ENCODE data around the gene L3MBTL4. TPM values are rescaled to one million over a fixed set of nuclear protein-coding genes. Genes with fewer than 3 reads are reported as not detected.

Gene L3MBTL4
- total RNA-seq, 1 experiment from 2014 or later: 1.4 TPM

DNA sequence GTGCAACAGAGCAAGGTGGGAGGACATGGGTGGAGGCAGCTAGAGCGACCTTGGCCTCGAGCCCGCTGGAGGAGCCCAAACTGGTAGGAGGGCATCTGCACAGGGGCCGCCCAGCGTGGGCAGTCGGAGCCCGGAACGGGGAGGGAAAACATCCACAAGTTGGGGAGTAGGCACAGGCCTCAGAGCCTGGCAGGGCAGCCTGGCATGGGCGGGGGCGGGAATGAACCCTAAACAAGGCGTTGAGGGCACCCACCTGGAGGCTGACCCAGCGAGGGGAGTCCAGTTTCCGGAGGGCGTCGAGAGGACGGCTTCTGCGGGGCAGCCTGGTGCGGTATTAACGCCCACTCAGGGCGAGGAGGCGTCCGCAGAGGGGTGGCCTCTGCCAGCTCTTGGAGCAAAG lies 129.9 kb downstream of the L3MBTL4 start:
- TF ChIP-seq ZNF232 (CRISPR knock-in tag; IDR thresholded peaks at IDR 0.05) (no peak), RORB (CRISPR knock-in tag; IDR thresholded peaks at IDR 0.05) (no peak), TCF7 (CRISPR knock-in tag; IDR thresholded peaks at IDR 0.05; ENCODE audit: low read depth) (no peak), TEAD1 (CRISPR knock-in tag; IDR thresholded peaks at IDR 0.05) (no peak), PRRX2 (CRISPR knock-in tag; IDR thresholded peaks at IDR 0.05) (no peak), RELA (CRISPR knock-in tag; IDR thresholded peaks at IDR 0.05; ENCODE audit: borderline replicate concordance) (no peak)
- TF ChIP-seq, protein P1, sequence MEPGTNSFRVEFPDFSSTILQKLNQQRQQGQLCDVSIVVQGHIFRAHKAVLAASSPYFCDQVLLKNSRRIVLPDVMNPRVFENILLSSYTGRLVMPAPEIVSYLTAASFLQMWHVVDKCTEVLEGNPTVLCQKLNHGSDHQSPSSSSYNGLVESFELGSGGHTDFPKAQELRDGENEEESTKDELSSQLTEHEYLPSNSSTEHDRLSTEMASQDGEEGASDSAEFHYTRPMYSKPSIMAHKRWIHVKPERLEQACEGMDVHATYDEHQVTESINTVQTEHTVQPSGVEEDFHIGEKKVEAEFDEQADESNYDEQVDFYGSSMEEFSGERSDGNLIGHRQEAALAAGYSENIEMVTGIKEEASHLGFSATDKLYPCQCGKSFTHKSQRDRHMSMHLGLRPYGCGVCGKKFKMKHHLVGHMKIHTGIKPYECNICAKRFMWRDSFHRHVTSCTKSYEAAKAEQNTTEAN (CRISPR knock-in tag; IDR thresholded peaks at IDR 0.05): no peak
- ATAC-seq (no peak), DNase-seq (ENCODE audit: low spot score) (no peak)
- ChIA-PET POLR2A (no interaction called here), CTCF (interaction anchor here (0.5 kb wide), 1 partner anchor 319 kb away, joined by 4 read pairs; no protein-coding TSS in a partner anchor)
- peaks cover 6% of the 10 kb centered on the region for H3K4me1 Mint-ChIP-seq
- H3K4me3 Mint-ChIP-seq: no peak overlapping the region
- H3K36me3 Mint-ChIP-seq: no peaks in the 10 kb centered on the region
- no peaks in the 10 kb centered on the region; the same call in 1 of the 2 replicates for H3K27me3 Mint-ChIP-seq (ENCODE audit: low read depth)
- H3K9me3 Mint-ChIP-seq: no peaks in the 10 kb centered on the region
- no peak overlapping the region for H3K27ac Mint-ChIP-seq

DNA sequence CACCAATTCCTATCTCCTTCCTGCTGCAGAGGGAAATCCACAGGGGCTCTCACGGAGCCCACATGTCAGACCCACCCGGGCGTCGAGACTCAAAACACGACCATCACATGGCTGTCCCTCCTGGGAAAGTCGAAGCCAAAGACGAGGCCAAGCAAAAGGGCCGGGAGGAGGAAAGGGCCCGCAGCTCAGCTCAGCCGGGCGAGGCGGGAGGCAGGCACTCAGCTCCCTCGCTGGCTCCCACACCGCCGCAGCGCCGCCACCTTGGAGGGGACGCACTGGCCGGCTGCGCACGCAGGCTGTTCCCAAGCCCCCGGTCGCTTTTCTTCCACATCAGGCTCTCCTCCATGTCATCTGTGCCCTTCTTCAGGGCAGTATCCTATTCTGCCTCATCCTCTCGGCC lies 130.4 kb downstream of the L3MBTL4 start:
- Mint-ChIP-seq H3K27ac (no peak overlapping the region), H3K4me1 (peaks cover 6% of the 10 kb centered on the region), H3K9me3 (no peaks in the 10 kb centered on the region), H3K27me3 (ENCODE audit: low read depth) (no peaks in the 10 kb centered on the region; the same call in 1 of the 2 replicates), H3K4me3 (no peak overlapping the region), H3K36me3 (no peaks in the 10 kb centered on the region)
- TF ChIP-seq ZNF396 (CRISPR knock-in tag; IDR thresholded peaks at IDR 0.05; ENCODE audit: borderline replicate concordance): no peak
- no peak for TF ChIP-seq ZNF263 (CRISPR knock-in tag; IDR thresholded peaks at IDR 0.05; ENCODE audit: low read depth)
- no peak for TF ChIP-seq FOXJ3 (CRISPR knock-in tag; IDR thresholded peaks at IDR 0.05; ENCODE audit: borderline replicate concordance)
- no peak for TF ChIP-seq RORB (CRISPR knock-in tag; IDR thresholded peaks at IDR 0.05)
- TF ChIP-seq, protein P2, sequence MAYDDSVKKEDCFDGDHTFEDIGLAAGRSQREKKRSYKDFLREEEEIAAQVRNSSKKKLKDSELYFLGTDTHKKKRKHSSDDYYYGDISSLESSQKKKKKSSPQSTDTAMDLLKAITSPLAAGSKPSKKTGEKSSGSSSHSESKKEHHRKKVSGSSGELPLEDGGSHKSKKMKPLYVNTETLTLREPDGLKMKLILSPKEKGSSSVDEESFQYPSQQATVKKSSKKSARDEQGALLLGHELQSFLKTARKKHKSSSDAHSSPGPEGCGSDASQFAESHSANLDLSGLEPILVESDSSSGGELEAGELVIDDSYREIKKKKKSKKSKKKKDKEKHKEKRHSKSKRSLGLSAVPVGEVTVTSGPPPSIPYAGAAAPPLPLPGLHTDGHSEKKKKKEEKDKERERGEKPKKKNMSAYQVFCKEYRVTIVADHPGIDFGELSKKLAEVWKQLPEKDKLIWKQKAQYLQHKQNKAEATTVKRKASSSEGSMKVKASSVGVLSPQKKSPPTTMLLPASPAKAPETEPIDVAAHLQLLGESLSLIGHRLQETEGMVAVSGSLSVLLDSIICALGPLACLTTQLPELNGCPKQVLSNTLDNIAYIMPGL (CRISPR knock-in tag; IDR thresholded peaks at IDR 0.05): no peak
- TF ChIP-seq, protein P3, sequence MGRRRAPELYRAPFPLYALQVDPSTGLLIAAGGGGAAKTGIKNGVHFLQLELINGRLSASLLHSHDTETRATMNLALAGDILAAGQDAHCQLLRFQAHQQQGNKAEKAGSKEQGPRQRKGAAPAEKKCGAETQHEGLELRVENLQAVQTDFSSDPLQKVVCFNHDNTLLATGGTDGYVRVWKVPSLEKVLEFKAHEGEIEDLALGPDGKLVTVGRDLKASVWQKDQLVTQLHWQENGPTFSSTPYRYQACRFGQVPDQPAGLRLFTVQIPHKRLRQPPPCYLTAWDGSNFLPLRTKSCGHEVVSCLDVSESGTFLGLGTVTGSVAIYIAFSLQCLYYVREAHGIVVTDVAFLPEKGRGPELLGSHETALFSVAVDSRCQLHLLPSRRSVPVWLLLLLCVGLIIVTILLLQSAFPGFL (CRISPR knock-in tag; IDR thresholded peaks at IDR 0.05; ENCODE audit: borderline replicate concordance): no peak
- TF ChIP-seq NR2C2 (CRISPR knock-in tag; IDR thresholded peaks at IDR 0.05): no peak
- POLR2A ChIA-PET: no interaction called here
- DNase-seq (ENCODE audit: low spot score) (no peak), ATAC-seq (no peak)
- CTCF ChIA-PET: interaction anchor here (0.5 kb wide), 1 partner anchor 320 kb away, joined by 4 read pairs; no protein-coding TSS in a partner anchor

DNA sequence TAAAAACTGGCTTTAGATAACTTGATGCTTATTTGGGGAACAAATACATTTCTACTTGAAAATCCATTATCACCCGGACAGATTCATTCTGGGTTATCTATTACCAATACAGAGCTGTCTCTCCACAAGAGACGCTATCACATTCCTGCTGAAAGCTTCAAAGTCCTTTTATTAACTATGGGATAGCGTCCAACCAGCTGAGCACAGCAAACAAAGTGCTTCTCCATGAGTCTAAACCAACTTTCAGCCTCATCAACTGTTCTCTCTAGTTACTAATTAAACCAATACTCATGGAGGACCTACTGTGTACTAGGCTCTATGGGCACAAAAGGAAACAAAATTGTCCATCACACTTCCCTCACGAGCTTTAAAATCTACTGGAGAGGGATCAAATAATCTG lies 132.8 kb downstream of the L3MBTL4 start:
- DNase-seq (ENCODE audit: low spot score) (no peak), ATAC-seq (no peak)
- H3K4me3 Mint-ChIP-seq: no peak overlapping the region
- TF ChIP-seq PRRX2 (CRISPR knock-in tag; IDR thresholded peaks at IDR 0.05) (no peak), ZNF138 (CRISPR knock-in tag; conservative IDR thresholded peaks at IDR 0.05) (no peak), MXD4 (CRISPR knock-in tag; IDR thresholded peaks at IDR 0.05; ENCODE audit: borderline replicate concordance) (no peak), ZNF263 (CRISPR knock-in tag; IDR thresholded peaks at IDR 0.05; ENCODE audit: low read depth) (no peak), ZNF416 (CRISPR knock-in tag; IDR thresholded peaks at IDR 0.05) (no peak), IRF2 (CRISPR knock-in tag; IDR thresholded peaks at IDR 0.05; ENCODE audit: borderline replicate concordance, low read depth) (no peak), ZNF671 (CRISPR knock-in tag; IDR thresholded peaks at IDR 0.05) (no peak)
- TF ChIP-seq, protein P4, sequence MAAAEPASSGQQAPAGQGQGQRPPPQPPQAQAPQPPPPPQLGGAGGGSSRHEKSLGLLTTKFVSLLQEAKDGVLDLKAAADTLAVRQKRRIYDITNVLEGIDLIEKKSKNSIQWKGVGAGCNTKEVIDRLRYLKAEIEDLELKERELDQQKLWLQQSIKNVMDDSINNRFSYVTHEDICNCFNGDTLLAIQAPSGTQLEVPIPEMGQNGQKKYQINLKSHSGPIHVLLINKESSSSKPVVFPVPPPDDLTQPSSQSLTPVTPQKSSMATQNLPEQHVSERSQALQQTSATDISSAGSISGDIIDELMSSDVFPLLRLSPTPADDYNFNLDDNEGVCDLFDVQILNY (CRISPR knock-in tag; IDR thresholded peaks at IDR 0.05): no peak
- TF ChIP-seq, protein P5, sequence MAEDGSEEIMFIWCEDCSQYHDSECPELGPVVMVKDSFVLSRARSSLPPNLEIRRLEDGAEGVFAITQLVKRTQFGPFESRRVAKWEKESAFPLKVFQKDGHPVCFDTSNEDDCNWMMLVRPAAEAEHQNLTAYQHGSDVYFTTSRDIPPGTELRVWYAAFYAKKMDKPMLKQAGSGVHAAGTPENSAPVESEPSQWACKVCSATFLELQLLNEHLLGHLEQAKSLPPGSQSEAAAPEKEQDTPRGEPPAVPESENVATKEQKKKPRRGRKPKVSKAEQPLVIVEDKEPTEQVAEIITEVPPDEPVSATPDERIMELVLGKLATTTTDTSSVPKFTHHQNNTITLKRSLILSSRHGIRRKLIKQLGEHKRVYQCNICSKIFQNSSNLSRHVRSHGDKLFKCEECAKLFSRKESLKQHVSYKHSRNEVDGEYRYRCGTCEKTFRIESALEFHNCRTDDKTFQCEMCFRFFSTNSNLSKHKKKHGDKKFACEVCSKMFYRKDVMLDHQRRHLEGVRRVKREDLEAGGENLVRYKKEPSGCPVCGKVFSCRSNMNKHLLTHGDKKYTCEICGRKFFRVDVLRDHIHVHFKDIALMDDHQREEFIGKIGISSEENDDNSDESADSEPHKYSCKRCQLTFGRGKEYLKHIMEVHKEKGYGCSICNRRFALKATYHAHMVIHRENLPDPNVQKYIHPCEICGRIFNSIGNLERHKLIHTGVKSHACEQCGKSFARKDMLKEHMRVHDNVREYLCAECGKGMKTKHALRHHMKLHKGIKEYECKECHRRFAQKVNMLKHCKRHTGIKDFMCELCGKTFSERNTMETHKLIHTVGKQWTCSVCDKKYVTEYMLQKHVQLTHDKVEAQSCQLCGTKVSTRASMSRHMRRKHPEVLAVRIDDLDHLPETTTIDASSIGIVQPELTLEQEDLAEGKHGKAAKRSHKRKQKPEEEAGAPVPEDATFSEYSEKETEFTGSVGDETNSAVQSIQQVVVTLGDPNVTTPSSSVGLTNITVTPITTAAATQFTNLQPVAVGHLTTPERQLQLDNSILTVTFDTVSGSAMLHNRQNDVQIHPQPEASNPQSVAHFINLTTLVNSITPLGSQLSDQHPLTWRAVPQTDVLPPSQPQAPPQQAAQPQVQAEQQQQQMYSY (CRISPR knock-in tag; IDR thresholded peaks at IDR 0.05): no peak
- TF ChIP-seq, protein P6, sequence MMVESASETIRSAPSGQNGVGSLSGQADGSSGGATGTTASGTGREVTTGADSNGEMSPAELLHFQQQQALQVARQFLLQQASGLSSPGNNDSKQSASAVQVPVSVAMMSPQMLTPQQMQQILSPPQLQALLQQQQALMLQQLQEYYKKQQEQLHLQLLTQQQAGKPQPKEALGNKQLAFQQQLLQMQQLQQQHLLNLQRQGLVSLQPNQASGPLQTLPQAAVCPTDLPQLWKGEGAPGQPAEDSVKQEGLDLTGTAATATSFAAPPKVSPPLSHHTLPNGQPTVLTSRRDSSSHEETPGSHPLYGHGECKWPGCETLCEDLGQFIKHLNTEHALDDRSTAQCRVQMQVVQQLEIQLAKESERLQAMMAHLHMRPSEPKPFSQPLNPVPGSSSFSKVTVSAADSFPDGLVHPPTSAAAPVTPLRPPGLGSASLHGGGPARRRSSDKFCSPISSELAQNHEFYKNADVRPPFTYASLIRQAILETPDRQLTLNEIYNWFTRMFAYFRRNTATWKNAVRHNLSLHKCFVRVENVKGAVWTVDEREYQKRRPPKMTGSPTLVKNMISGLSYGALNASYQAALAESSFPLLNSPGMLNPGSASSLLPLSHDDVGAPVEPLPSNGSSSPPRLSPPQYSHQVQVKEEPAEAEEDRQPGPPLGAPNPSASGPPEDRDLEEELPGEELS (CRISPR knock-in tag; IDR thresholded peaks at IDR 0.05): no peak
- TF ChIP-seq, protein P7, sequence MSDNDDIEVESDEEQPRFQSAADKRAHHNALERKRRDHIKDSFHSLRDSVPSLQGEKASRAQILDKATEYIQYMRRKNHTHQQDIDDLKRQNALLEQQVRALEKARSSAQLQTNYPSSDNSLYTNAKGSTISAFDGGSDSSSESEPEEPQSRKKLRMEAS (CRISPR knock-in tag; IDR thresholded peaks at IDR 0.05): no peak
- no peak overlapping the region for H3K27ac Mint-ChIP-seq
- no peaks in the 10 kb centered on the region; the same call in 1 of the 2 replicates for H3K27me3 Mint-ChIP-seq (ENCODE audit: low read depth)
- peaks cover 7% of the 10 kb centered on the region; the same call in 1 of the 2 replicates for H3K4me1 Mint-ChIP-seq
- no peaks in the 10 kb centered on the region for H3K9me3 Mint-ChIP-seq
- no peaks in the 10 kb centered on the region for H3K36me3 Mint-ChIP-seq
- ChIA-PET CTCF (interaction anchor here (1.9 kb wide), 1 partner anchor 120 kb away, joined by 6 read pairs; no protein-coding TSS in a partner anchor), POLR2A (no interaction called here)

All from WTC11 (cell line).